HG03039 (cell line): Measurements from ENCODE around the gene ZIM2.
"Not testable (repeated sequence)": the region's sequence is repeated elsewhere in the genome, so short reads cannot be mapped to it uniquely, and the experiment has no call there.

ENCODE experiments used
- ATAC-seq: cut with Tn5 transposase; IDR thresholded peaks from one replicate; pipeline ENCODE4 v1.9.1; 2021; ENCODE audit warnings: mild to moderate bottlenecking, moderate library complexity; ENCODE audit not compliant: unreplicated experiment

Gene ZIM2

GRCh38 chr19:56840451-56841192 lies at the start of gene ZIM2, which contains the start of gene PEG3:
Gene ZIM2, minus strand, starts transcription at chr19:56840726. Its CDS starts 16,449 bp downstream, at chr19:56824277.
Gene PEG3, minus strand, starts transcription at chr19:56840726. Its CDS starts 16,071 bp downstream, at chr19:56824655.
- ATAC-seq = no peak

GRCh38 chr19:56885173-56885985 lies 44.9 kb upstream of the ZIM2 start:
- ATAC-seq = no peak

- no peak for ATAC-seq
Measured at GRCh38 chr19:56884441-56884840, 43.9 kb upstream of the ZIM2 start.

GRCh38 chr19:56880592-56881190 lies 40.2 kb upstream of the ZIM2 start:
- no peak for ATAC-seq

GRCh38 chr19:56877069-56877715 lies 36.7 kb upstream of the ZIM2 start:
- ATAC-seq = no peak

- no peak for ATAC-seq
Measured at GRCh38 chr19:56875717-56876116, 35.2 kb upstream of the ZIM2 start.

- no peak for ATAC-seq
Measured at GRCh38 chr19:56874530-56874929, 34.0 kb upstream of the ZIM2 start.

GRCh38 chr19:56873493-56873892 lies 33.0 kb upstream of the ZIM2 start:
- no peak for ATAC-seq

- ATAC-seq = no peak
Measured at GRCh38 chr19:56869886-56870285, 29.4 kb upstream of the ZIM2 start.

GRCh38 chr19:56868446-56868845 lies 27.9 kb upstream of the ZIM2 start:
- ATAC-seq = no peak

GRCh38 chr19:56866538-56866937 lies 26.0 kb upstream of the ZIM2 start:
- no peak for ATAC-seq

GRCh38 chr19:56864443-56865125 lies 24.1 kb upstream of the ZIM2 start:
- no peak for ATAC-seq

- ATAC-seq = no peak
Measured at GRCh38 chr19:56862741-56863140, 22.2 kb upstream of the ZIM2 start.

- not testable (repeated sequence) for ATAC-seq
Measured at GRCh38 chr19:56860409-56860808, 19.9 kb upstream of the ZIM2 start.

GRCh38 chr19:56858026-56858425 lies 17.5 kb upstream of the ZIM2 start:
- ATAC-seq = no peak

- no peak for ATAC-seq
Measured at GRCh38 chr19:56856822-56857221, 16.3 kb upstream of the ZIM2 start.

GRCh38 chr19:56852361-56852760 lies 11.8 kb upstream of the ZIM2 start:
- ATAC-seq = not testable (repeated sequence)

- no peak for ATAC-seq
Measured at GRCh38 chr19:56848166-56848565, 7.6 kb upstream of the ZIM2 start.

GRCh38 chr19:56842412-56842811 lies 1.9 kb upstream of the ZIM2 start:
- ATAC-seq = no peak

- no peak for ATAC-seq
Measured at GRCh38 chr19:56841193-56841543, 642 bp upstream of the ZIM2 start.
